ENCODE measurements around the gene INPP5K. TPM values are rescaled to one million over a fixed set of nuclear protein-coding genes. Genes with fewer than 3 reads are reported as not detected.

INPP5K gene
- total and polyA plus RNA-seq, 2 of the 4 experiments (the other 2 are of a cell fraction), result 14.9 to 17.4 TPM

DNA sequence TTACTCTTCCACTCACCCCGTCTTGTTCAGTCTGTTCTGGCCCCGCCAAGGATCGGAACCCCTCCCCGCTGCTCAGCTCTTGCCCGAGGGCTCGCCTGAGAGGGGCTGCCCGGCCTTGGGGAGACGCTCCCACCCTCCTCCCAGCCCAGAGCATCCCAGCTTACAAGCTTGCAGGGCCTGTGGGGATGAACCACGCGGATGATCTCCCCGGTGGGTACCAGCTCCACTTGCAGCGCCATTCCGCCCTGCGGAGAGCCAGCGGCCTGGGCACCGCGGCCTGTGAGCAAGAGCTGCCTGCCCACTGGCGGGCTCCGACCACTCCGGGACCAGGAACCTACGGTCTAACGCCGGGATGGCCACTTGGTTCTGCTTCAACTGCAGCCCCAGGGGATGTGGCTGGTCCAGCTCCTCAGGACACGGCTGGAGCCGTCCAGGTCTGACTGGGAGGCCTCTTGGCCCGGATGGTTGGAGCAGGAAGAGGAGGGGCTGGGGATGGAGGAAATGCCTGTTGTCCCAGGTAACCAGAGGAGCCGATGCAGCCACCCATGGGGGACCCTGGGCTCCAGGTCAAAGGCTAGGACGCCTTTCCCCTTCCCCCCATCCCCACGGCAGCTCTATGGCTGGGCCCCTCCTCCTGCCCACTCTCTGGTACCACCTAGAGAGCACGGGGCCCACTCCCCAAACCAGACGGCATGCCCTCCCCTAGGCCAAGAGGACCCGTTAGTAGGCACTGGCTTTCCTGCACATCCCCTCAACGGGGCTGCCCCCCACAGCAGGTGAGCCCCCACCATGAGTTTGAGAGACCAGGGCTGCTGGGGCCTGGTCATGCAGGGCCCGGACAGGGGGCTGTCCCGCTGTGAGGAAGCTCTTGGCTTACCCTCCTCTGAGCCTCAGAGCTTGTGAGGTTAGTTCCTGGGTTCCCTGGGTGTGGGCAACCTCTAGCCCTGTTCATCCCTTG lies 23.9 kb downstream of the INPP5K start, which contains the start of gene MYO1C:
Gene MYO1C (minus strand): TSS at position 438 of the 958 bp plus-strand sequence. CDS start 199 bp downstream, at position 239.
- Histone ChIP-seq H4K91ac (ENCODE audit: insufficient read depth, low read depth, low read length) (peak within 1 kb of the TSS; percentile 94), H3K56ac (ENCODE audit: extremely low read depth, insufficient read depth, low read length) (peak within 1 kb of the TSS; percentile 34; the same call in 1 of the 2 replicates), H2BK120ac (ENCODE audit: low read depth, low read length) (peak within 1 kb of the TSS; percentile 71; the same call in 1 of the 2 replicates), H3K9me3 (ENCODE audit: control insufficient read depth, insufficient read depth, low read length) (no peaks in the 10 kb centered on the region), H3K14ac (replicated peaks; ENCODE audit: low read depth, low read length) (peak within 1 kb of the TSS; percentile 77), H3K79me1 (ENCODE audit: low read depth in 1 of 2, low read length in 2 of 2) (peaks cover 15 to 43% of the 10 kb centered on the region in 2 experiments), H3K27ac (ENCODE audit: insufficient read depth, low read length) (peak within 1 kb of the TSS; percentile 79), H2BK15ac (ENCODE audit: low read depth, low read length) (peak within 1 kb of the TSS; percentile 60; the same call in 1 of the 3 replicates), H3K4me2 (ENCODE audit: low read depth, low read length) (peak within 1 kb of the TSS; percentile 98), H4K5ac (ENCODE audit: low read depth, low read length) (peak within 1 kb of the TSS; percentile 98), H4K8ac (ENCODE audit: low read depth in 2 of 2, low read length in 2 of 2) (peak within 1 kb of the TSS; percentile 93 to 95), H4K20me1 (ENCODE audit: insufficient read depth, low read length) (no peaks in the 10 kb centered on the region; the same call in 1 of the 2 replicates), H3K4me1 (ENCODE audit: control insufficient read depth, insufficient read depth, low read length) (peaks cover 23% of the 10 kb centered on the region), H2BK5ac (ENCODE audit: low read depth, low read length, poor library complexity, severe bottlenecking) (peak within 1 kb of the TSS; percentile 73), H3K9ac (ENCODE audit: low read depth, low read length) (peak within 1 kb of the TSS; percentile 90), H2AK9ac (replicated peaks; ENCODE audit: low read depth, low read length, poor library complexity) (peak within 1 kb of the TSS; percentile 99), H3K18ac (ENCODE audit: low read depth, low read length) (peak within 1 kb of the TSS; percentile 80), H3K4me3 (ENCODE audit: insufficient read depth, low read depth, low read length) (peak within 1 kb of the TSS; percentile 99), H2AK5ac (ENCODE audit: low read depth, low read length) (peak within 1 kb of the TSS; percentile 93), H3K4ac (ENCODE audit: low read depth, low read length) (peak within 1 kb of the TSS; percentile 90), H3K23ac (ENCODE audit: low read depth, low read length) (peak within 1 kb of the TSS; percentile 89), H3K27me3 (ENCODE audit: control insufficient read depth, insufficient read depth, low read length) (no peaks in the 10 kb centered on the region), H3K9me1 (ENCODE audit: insufficient read depth, low read length) (0 out of 2 replicates have a peak, but pooled peaks cover 9% of the 10 kb centered on the region), H2BK20ac (ENCODE audit: low read depth, low read length) (no peak within 1 kb of the TSS), H3K36me3 (ENCODE audit: control insufficient read depth, insufficient read depth, low read length) (peaks cover 11% of the 10 kb centered on the region), H2AFZ (replicated peaks; ENCODE audit: low read length, poor library complexity) (peak within 1 kb of the TSS; percentile 95)
- intact Hi-C loops (cut with micrococcal nuclease) (no loop called here), in situ Hi-C loops (cut with MboI; ENCODE audit: low sequenced_read_pairs) (no loop called here), dilution Hi-C loops (cut with HindIII; ENCODE audit: low sequenced_read_pairs, unreplicated experiment) (no loop called here)
- ATAC-seq (ENCODE audit: low read depth), result no peak
- ChIA-PET CTCF (no interaction called here), POLR2A (ENCODE audit: unreplicated experiment) (no interaction called here)
- no peak for DNase-seq
- 85% methylated on average over 13 of the region's 35 CpGs; no CpG with 5 or more reads in 1 of the 2 experiments for WGBS, 2 experiments (ENCODE audit: extremely low coverage in 2 of 2, insufficient read length in 1 of 2)
- BruUV-seq (replicated peaks), result no TSS peak
- TF ChIP-seq RAD21 (IDR thresholded peaks at IDR 0.05; ENCODE audit: low read length), result no peak

All from IMR-90 (cell line).